Measurements from ENCODE around the gene PLIN5. TPM values are rescaled to one million over a fixed set of nuclear protein-coding genes. Genes with fewer than 3 reads are reported as not detected.
A peak's percentile ranks its signal among the peaks of the same experiment; 100 is the strongest.

The PLIN5 gene
- total and polyA plus RNA-seq, 2 of the 8 experiments (the other 6 are each of a cell fraction or from before 2014, with no cell fraction given) = 2.0 to 2.5 TPM

- no peak overlapping the region; the same call in 1 of the 2 replicates for H4K8ac ChIP-seq (ENCODE audit: extremely low read depth, insufficient read depth, low read length)
- no peak overlapping the region for H4K5ac ChIP-seq (ENCODE audit: insufficient read length, low read depth, low read length)
- peaks cover 3 to 13% (median 9%) of the 10 kb centered on the region in 4 experiments for H3K4me1 ChIP-seq (replicated peaks in 1 of 4; ENCODE audit: control insufficient read depth in 3 of 4, insufficient read depth in 4 of 4, low read length in 3 of 4)
- H2BK5ac ChIP-seq (ENCODE audit: low read depth, low read length) = no peak overlapping the region
- H3K79me2 ChIP-seq (ENCODE audit: control insufficient read depth in 1 of 2, insufficient read depth in 2 of 2, low read length in 2 of 2) = peaks cover 0 to 16% of the 10 kb centered on the region in 2 experiments; a peak in 1 of 4 replicates
- peak overlapping the region in 1 of 4 experiments; percentile 67; a peak in 1 of 7 replicates for H3K9ac ChIP-seq (replicated peaks in 1 of 4; ENCODE audit: extremely low read depth in 1 of 4, low read depth in 3 of 4, low read length in 3 of 4)
- peaks cover 6% of the 10 kb centered on the region; the same call in 1 of the 2 replicates for H3K79me1 ChIP-seq (ENCODE audit: low read depth, low read length)
- H3K27me3 ChIP-seq (replicated peaks in 1 of 4; ENCODE audit: control insufficient read depth in 3 of 4, extremely low read depth in 1 of 4, insufficient read depth in 3 of 4, low read length in 3 of 4) = peaks cover 0 to 11% (median 6%) of the 10 kb centered on the region in 4 experiments; a peak in 4 of 7 replicates
- peak overlapping the region; percentile 26 for H3K56ac ChIP-seq (replicated peaks; ENCODE audit: insufficient read length, low read depth, low read length)
- no peak overlapping the region for H2BK15ac ChIP-seq (ENCODE audit: low read length)
- peak overlapping the region; percentile 71 for H4K91ac ChIP-seq (replicated peaks; ENCODE audit: insufficient read length, low read length)
- H2BK20ac ChIP-seq (ENCODE audit: low read length) = no peak overlapping the region
- no peak overlapping the region for H2BK120ac ChIP-seq (replicated peaks; ENCODE audit: low read depth, low read length)
- ChIA-PET CTCF (ENCODE audit: partially characterized antibody) (interaction anchor here (0.8 to 7.0 kb wide), 18 partner anchors 9 to 76 kb away, joined by 3 to 83 read pairs (median 4); no protein-coding TSS in a partner anchor), POLR2A (ENCODE audit: partially characterized antibody) (interaction anchor here (0.7 to 1.0 kb wide), 2 partner anchors 9 kb away, joined by 3 read pairs; no protein-coding TSS in a partner anchor)
- H3K36me3 ChIP-seq (ENCODE audit: control insufficient read depth in 2 of 4, insufficient read depth in 4 of 4, low read length in 3 of 4) = no peaks in the 10 kb centered on the region; a peak in 1 of 8 replicates
- peak overlapping the region; percentile 64 to 94 (median 73) for H3K4me3 ChIP-seq (ENCODE audit: extremely low read depth in 1 of 4, insufficient read depth in 2 of 4, low read depth in 3 of 4, low read length in 4 of 4)
- no peak for FAIRE-seq
- H2AK5ac ChIP-seq (ENCODE audit: low read depth, low read length) = no peak overlapping the region
- peak in 1 of 2 experiments; percentile 85 for DNase-seq (ENCODE audit: low read depth in 1 of 2, low spot score in 2 of 2)
- no peak overlapping the region for H3K23ac ChIP-seq (ENCODE audit: insufficient read length)
- peak overlapping the region; percentile 16 to 65 for H3K4me2 ChIP-seq (ENCODE audit: insufficient read depth in 1 of 2, low read depth in 2 of 2, low read length in 2 of 2)
- H2AFZ ChIP-seq (ENCODE audit: low read length) = no peak overlapping the region
- H3K23me2 ChIP-seq (ENCODE audit: low read depth, low read length) = peaks cover 7% of the 10 kb centered on the region; the same call in 1 of the 2 replicates
- H4K20me1 ChIP-seq (replicated peaks in 1 of 2; ENCODE audit: control insufficient read depth in 1 of 2, insufficient read depth in 2 of 2, low read length in 2 of 2) = peaks cover 7 to 22% of the 10 kb centered on the region in 2 experiments
- no peak overlapping the region for H2BK12ac ChIP-seq (ENCODE audit: low read depth, low read length)
- H3K14ac ChIP-seq (ENCODE audit: insufficient read length) = no peak overlapping the region
- no peak overlapping the region for H3K4ac ChIP-seq (replicated peaks; ENCODE audit: insufficient read length, low read depth, low read length)
- H3K9me3 ChIP-seq (ENCODE audit: insufficient read depth in 2 of 2, low read depth in 1 of 2, low read length in 1 of 2) = no peaks in the 10 kb centered on the region
- H3K18ac ChIP-seq (ENCODE audit: extremely low read depth, low read length) = no peak overlapping the region; the same call in 1 of the 2 replicates
- H3K27ac ChIP-seq (ENCODE audit: low read depth, low read length) = no peak overlapping the region
- WGBS, 2 experiments (ENCODE audit: extremely low coverage in 1 of 2, insufficient coverage in 1 of 2, insufficient read length in 1 of 2, insufficient replicate concordance in 2 of 2, low coverage in 1 of 2, low lambda C conversion rate in 2 of 2, missing lambda C conversion rate in 1 of 2) = 5% methylated on average over 23 of the region's 50 CpGs; no CpG with 5 or more reads in 1 of the 2 experiments
- TF ChIP-seq RFX5 (IDR thresholded peaks at IDR 0.05; ENCODE audit: borderline replicate concordance, low read depth, low read length) (peak; percentile 14; the same call in 1 of the 2 replicates), KDM1A (IDR thresholded peaks at IDR 0.05; ENCODE audit: borderline replicate concordance, low read length) (peak; percentile 82; the same call in 1 of the 2 replicates), CREB1 (IDR thresholded peaks at IDR 0.05) (no peak), RNF2 (IDR thresholded peaks at IDR 0.05; ENCODE audit: borderline replicate concordance, low read depth, low read length, missing control alignments, poor library complexity, severe bottlenecking) (no peak), CEBPB (IDR thresholded peaks at IDR 0.05; ENCODE audit: low read depth, low read length) (no peak), MAFK (IDR thresholded peaks at IDR 0.05; ENCODE audit: low read depth, low read length) (no peak), TAF1 (IDR thresholded peaks at IDR 0.05; ENCODE audit: low read depth, low read length) (no peak), USF2 (IDR thresholded peaks at IDR 0.05; ENCODE audit: low read length) (peak; percentile 92), RAD21 (IDR thresholded peaks at IDR 0.05 in 1 of 2, conservative IDR thresholded peaks at IDR 0.05 in 1 of 2; ENCODE audit: low read depth in 2 of 2, low read length in 2 of 2) (peak in 1 of 2 experiments; percentile 45; a peak in 2 of 4 replicates)
Observed at GRCh38 chr19:4580021-4580901, 45.2 kb upstream of the PLIN5 start.
